ENCODE data around the gene CR1.
"Not testable (repeated sequence)": the region's sequence is repeated elsewhere in the genome, so short reads cannot be mapped to it uniquely, and the experiment has no call there.

Gene CR1

DNA sequence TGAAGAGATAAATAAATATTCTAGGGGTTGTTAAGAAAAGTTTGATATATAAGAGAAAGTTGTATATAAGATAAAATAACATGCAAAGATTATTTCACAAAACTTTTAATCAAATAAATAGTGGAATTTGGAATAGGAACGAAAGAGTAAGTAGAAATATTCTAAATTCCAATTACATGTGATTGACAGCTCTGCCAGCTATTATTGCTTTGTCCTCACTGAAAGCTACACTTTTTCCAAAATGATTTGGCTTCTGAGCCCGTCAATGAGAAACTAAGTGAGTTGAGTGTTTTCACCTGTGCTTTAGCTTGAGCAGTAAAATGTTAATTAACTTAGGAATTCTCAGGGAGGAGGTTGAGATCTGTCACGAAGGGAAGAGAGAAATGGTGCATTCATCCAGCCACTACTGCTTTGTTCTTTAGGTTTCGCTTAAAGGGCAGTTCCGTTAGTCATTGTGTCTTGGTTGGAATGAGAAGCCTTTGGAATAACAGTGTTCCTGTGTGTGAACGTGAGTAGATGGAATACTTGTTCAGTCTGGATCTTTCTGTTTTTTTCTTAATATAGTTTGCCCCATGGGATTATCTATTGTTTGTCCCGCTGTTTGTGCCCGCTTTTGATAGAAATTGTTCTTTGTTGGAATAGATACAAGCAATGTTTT is 85.7 kb downstream of the CR1 start:
- peaks cover 2% of the 10 kb centered on the region for H3K4me1 Mint-ChIP-seq
- no peak overlapping the region for H3K4me3 Mint-ChIP-seq

DNA sequence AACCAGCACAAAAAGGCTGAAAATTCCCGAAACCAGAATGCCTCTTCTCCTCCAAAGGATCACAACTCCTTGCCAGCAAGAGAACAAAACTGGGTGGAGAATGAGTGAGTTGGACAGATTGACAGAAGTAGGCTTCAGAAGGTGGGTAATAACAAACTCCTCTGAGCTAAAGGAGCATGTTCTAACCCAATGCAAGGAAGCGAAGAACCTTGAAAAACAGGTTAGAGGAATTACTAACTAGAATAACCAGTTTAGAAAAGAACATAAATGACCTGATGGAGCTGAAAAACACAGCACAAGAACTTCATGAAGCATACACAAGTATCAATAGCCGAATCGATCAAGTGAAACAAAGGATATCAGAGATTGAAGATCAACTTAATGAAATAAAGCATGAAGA is 93.5 kb downstream of the CR1 start:
- H3K9me3 Mint-ChIP-seq; H3K27me3 Mint-ChIP-seq; H3K4me1 Mint-ChIP-seq; DNase-seq (ENCODE audit: low spot score in 2 of 2); H3K27ac Mint-ChIP-seq; ATAC-seq (ENCODE audit: low read depth); H3K4me3 Mint-ChIP-seq: not testable (repeated sequence)
- H3K36me3 Mint-ChIP-seq: peaks cover 80% of the 10 kb centered on the region

More for the DNA sequence above, 85.7 kb downstream of the CR1 start:
- Mint-ChIP-seq H3K36me3 (peaks cover 49% of the 10 kb centered on the region), H3K9me3 (no peaks in the 10 kb centered on the region), H3K27ac (no peak overlapping the region), H3K27me3 (no peaks in the 10 kb centered on the region)
- no peak for DNase-seq (ENCODE audit: low spot score in 2 of 2)
- ATAC-seq (ENCODE audit: low read depth): no peak

DNA sequence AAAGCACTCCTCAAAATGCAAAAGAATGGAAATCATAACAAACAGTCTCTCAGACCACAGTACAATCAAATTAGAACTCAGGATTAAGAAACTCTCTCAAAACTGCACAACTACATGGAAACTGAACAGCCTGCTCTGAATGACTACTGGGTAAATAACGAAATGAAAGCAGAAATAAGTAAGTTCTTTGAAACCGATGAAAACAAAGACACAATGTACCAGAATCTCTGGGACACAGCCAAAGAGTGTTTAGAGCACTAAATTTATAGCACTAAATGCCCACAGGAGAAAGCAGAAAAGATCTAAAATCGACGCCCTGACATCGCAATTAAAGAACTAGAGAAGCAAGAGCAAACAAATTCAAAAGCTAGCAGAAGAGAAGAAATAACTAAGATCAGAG is 95.2 kb downstream of the CR1 start:
- not testable (repeated sequence) for H3K27ac Mint-ChIP-seq; H3K4me3 Mint-ChIP-seq; H3K9me3 Mint-ChIP-seq; H3K4me1 Mint-ChIP-seq; ATAC-seq (ENCODE audit: low read depth); H3K27me3 Mint-ChIP-seq; DNase-seq (ENCODE audit: low spot score in 2 of 2)
- peaks cover 74% of the 10 kb centered on the region for H3K36me3 Mint-ChIP-seq

DNA sequence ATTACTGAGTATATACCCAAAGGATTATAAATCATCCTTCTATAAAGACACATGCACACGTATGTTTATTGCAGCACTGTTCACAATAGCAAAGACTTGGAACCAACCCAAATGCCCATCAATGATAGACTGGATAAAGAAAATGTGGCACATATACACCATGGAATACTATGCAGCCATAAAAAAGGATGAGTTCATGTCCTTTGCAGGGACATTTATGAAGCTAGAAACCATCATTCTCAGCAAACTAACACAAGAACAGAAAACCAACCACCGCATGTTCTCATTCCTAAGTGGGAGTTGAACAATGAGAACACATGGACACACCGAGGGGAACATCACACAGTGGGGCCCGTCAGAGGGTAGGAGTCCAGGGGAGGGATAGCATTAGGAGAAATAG is 98.1 kb downstream of the CR1 start:
- peaks cover 53% of the 10 kb centered on the region for H3K36me3 Mint-ChIP-seq
- not testable (repeated sequence) for ATAC-seq (ENCODE audit: low read depth); DNase-seq (ENCODE audit: low spot score in 2 of 2); H3K4me1 Mint-ChIP-seq; H3K27ac Mint-ChIP-seq; H3K27me3 Mint-ChIP-seq; H3K4me3 Mint-ChIP-seq; H3K9me3 Mint-ChIP-seq

DNA sequence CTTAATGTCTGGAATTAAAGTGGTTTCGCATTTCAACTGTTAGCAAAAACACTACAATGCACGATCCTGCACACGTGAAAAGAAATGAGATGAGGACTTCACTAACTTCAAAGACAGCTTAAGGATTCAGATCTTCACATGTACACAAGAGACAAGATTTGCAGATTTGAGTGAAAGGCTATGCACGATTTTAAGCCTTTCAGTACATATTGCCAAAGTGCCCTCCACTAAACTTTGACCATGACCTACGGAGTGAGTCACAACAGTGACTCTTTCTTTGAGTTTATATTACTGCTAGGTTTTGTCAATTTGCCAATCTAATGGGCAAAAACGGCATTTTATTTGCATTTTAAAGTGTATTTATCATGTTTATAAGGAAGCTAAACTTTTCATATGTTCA is 107.8 kb downstream of the CR1 start:
- H3K4me3 Mint-ChIP-seq: no peak overlapping the region
- no peak for ATAC-seq (ENCODE audit: low read depth)
- peaks cover 2% of the 10 kb centered on the region for H3K4me1 Mint-ChIP-seq
- H3K27me3 Mint-ChIP-seq: no peaks in the 10 kb centered on the region
- no peak for DNase-seq (ENCODE audit: low spot score in 2 of 2)
- no peaks in the 10 kb centered on the region for H3K9me3 Mint-ChIP-seq
- no peak overlapping the region for H3K27ac Mint-ChIP-seq
- peaks cover 23% of the 10 kb centered on the region for H3K36me3 Mint-ChIP-seq

DNA sequence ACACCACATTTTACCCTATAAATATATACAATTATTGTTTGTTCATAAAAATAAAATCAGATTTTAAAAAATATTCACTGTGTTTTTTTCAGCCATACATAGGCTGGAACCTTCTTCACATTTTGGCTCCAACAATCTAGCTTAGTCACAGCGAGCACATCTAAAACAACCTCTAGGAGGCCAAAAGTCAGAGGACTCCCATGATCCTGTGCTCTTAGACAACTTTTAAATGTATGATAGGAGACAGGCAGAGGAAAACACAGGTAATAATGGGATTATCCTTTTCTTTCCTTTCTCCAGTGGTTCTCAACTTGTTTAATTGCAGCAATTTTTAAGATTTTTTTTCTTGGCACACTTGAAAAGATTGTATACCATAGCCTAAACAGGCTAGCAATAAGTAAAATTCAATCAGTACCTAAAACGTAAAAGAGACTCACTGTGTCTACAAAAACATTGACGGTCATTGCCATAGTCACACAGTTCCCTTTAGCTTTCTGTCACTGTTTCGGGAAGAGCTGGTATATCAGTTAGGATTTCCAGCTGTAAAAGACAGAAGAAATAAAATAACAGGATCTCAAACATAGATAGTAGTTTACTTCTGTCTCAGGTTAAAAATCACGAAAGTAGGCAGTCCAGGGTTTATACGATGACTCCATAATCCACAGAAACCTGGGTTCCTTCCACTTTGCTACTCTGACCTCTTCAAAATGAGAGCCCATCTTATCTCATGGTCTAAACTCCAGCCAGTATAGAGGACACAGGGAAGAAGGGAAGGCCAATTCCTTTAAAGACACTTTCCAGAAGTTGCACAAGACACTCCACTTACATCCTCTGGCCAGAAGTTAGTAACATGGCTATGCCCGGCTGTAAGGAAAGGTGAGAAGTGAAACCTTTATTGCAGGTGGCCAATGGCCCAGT is 109.7 kb downstream of the CR1 start:
- Mint-ChIP-seq H3K36me3 (peaks cover 28% of the 10 kb centered on the region), H3K27ac (peak overlapping the region; percentile 41), H3K4me3 (no peak overlapping the region), H3K27me3 (no peaks in the 10 kb centered on the region), H3K9me3 (no peaks in the 10 kb centered on the region), H3K4me1 (peaks cover 2% of the 10 kb centered on the region)
- no peak for ATAC-seq (ENCODE audit: low read depth)
- no peak for DNase-seq (ENCODE audit: low spot score in 2 of 2)

DNA sequence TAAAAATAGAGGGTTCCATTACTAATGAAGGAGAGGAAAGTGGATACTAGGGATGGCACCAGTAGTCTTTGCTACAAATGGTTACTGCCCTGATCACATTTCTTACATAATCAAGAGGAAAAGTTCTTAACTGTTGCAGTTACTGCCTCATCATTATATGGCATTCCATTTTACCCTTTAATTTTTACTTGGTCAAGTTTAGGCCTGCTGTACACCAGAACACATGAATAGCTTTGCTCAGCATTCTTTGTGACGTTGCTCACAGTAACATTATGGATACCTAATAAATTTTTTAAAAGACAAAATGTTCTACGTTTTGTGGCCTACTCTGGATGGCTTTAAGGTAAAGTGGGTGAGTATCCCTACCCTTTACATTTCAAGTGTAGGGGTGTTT is 110.4 kb downstream of the CR1 start:
- Mint-ChIP-seq H3K36me3 (peaks cover 32% of the 10 kb centered on the region), H3K4me3 (no peak overlapping the region)
- no peak for ATAC-seq (ENCODE audit: low read depth)

DNA sequence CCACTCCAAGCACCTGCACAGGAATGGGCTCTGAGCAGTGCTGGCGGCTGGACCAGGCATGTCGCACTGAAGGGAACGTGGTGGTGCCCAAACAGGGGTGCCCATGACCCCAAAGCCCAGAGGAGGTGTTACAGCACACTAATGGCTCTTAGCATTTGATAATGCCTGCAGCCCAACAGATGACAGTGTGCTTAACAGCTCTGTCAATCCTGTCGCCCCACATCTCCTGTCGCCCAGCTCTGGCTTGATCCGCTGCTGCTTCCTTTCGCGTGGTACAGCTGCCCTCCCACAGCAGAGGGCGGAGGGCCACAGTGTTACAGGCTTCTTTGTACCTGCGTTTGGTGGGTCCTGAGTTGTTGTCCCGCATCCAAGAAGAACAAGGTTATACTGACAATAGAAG is 116.8 kb downstream of the CR1 start:
- DNase-seq (ENCODE audit: low spot score in 2 of 2): no peak
- no peak for ATAC-seq (ENCODE audit: low read depth)
- no peak overlapping the region for H3K27ac Mint-ChIP-seq
- no peak overlapping the region for H3K4me3 Mint-ChIP-seq
- no peaks in the 10 kb centered on the region for H3K27me3 Mint-ChIP-seq
- no peaks in the 10 kb centered on the region for H3K4me1 Mint-ChIP-seq
- no peaks in the 10 kb centered on the region for H3K9me3 Mint-ChIP-seq
- H3K36me3 Mint-ChIP-seq: peaks cover 53% of the 10 kb centered on the region

More for the DNA sequence above, 110.4 kb downstream of the CR1 start:
- Mint-ChIP-seq H3K27ac (peak overlapping the region; percentile 46), H3K4me1 (peaks cover 2% of the 10 kb centered on the region), H3K9me3 (no peaks in the 10 kb centered on the region), H3K27me3 (no peaks in the 10 kb centered on the region)
- no peak for DNase-seq (ENCODE audit: low spot score in 2 of 2)

DNA sequence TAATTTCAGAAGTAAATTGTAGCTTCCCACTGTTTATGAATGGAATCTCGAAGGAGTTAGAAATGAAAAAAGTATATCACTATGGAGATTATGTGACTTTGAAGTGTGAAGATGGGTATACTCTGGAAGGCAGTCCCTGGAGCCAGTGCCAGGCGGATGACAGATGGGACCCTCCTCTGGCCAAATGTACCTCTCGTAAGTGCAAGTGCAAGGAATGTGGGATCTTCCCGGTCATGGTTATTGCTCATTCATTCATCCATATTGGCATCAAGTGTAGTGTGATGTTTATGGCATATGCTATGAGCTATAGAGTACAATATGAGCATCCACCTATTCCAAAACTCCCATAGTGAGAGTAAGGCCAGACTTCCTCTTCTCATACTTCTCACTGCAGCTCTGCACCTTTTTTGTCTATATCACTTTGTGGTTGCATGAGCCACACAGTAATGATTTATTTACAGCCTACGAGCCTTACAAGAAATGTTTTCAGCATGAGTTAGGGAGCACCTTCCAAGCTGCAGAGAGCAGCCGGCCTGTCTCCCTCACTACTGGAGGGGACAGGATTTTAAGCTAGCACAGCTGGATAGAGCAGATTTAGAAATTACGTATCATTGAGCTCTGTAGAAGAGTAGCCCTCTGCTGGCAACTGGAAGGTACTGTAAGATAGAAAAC is 124.0 kb downstream of the CR1 start:
- ATAC-seq (ENCODE audit: low read depth): peak; percentile 88
- Mint-ChIP-seq H3K4me1 (peaks cover 6% of the 10 kb centered on the region), H3K36me3 (peaks cover 33% of the 10 kb centered on the region), H3K4me3 (no peak overlapping the region), H3K9me3 (no peaks in the 10 kb centered on the region), H3K27me3 (no peaks in the 10 kb centered on the region), H3K27ac (peak overlapping the region; percentile 40)
- DNase-seq (ENCODE audit: low spot score in 2 of 2): peak in 1 of 2 donors; percentile 19

DNA sequence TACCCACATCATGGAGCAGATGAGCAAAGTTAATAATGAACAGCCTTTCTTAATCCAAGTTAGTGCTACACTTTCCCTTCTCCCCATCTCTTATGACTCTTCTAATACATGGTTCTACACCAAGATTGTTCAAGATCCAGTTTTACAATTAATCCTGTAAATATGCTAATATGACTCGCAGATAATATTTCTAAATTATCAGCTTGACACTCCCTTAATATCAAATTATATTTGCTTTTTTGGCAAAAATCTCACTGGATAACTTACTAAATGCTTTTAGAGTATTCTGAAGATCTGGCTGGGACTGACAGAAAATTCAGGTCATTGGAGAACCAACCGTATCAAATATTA is 124.6 kb downstream of the CR1 start:
- DNase-seq (ENCODE audit: low spot score in 2 of 2) (no peak), ATAC-seq (ENCODE audit: low read depth) (no peak)
- Mint-ChIP-seq H3K9me3 (no peaks in the 10 kb centered on the region), H3K36me3 (peaks cover 37% of the 10 kb centered on the region), H3K4me1 (peaks cover 6% of the 10 kb centered on the region), H3K27me3 (no peaks in the 10 kb centered on the region), H3K4me3 (no peak overlapping the region), H3K27ac (peak overlapping the region; percentile 40)

DNA sequence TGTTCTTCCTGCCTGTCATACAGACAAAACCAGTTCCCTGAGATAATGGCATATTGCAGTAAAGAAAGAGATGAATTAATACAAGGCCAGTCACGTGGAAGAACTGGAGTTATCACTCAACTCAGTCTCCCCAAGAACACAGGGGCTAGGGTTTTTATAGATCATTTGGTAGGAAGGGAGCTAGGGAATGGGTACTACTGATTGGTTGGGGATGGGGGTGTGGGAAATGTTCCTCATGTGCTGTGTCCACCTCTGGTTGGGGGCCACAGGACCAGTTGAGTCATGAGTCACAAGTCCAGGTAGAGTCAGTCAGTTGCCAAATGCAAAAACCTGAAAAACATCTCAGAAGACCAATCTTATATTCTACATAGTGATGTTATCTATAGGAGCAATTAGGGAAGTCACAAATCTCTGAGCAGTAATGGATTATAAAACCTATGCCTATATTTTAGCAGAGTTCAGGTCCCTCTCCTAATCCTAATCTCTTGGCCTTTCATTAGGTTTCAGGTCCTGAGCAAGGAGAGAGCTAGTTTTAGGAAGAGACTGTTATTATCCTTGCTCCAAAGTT is 129.6 kb downstream of the CR1 start:
- not testable (repeated sequence) for DNase-seq (ENCODE audit: low spot score in 2 of 2); H3K27ac Mint-ChIP-seq; H3K4me1 Mint-ChIP-seq; H3K9me3 Mint-ChIP-seq; H3K4me3 Mint-ChIP-seq; H3K27me3 Mint-ChIP-seq; ATAC-seq (ENCODE audit: low read depth)
- peaks cover 27% of the 10 kb centered on the region for H3K36me3 Mint-ChIP-seq

DNA sequence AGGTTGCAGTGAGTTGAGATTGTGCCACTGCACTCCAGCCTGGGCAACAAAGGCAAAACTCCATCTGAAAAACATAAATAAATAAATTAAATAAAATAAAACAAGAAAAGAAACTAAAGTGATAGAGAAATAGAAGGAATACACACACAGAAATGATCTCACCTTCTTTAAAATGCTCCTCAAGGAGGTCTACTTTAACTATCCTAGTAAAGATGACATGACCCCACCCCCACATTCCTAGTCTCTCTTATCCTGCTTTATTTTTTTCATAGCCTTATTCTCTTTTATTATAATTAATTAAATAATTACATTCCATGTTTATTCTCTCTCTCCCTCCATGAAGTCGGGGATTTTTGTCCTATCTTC is 131.0 kb downstream of the CR1 start:
- Mint-ChIP-seq H3K9me3 (no peaks in the 10 kb centered on the region), H3K4me1 (no peaks in the 10 kb centered on the region), H3K27me3 (no peaks in the 10 kb centered on the region), H3K36me3 (peaks cover 36% of the 10 kb centered on the region), H3K27ac (no peak overlapping the region), H3K4me3 (no peak overlapping the region)
- DNase-seq (ENCODE audit: low spot score in 2 of 2): no peak
- ATAC-seq (ENCODE audit: low read depth): no peak

DNA sequence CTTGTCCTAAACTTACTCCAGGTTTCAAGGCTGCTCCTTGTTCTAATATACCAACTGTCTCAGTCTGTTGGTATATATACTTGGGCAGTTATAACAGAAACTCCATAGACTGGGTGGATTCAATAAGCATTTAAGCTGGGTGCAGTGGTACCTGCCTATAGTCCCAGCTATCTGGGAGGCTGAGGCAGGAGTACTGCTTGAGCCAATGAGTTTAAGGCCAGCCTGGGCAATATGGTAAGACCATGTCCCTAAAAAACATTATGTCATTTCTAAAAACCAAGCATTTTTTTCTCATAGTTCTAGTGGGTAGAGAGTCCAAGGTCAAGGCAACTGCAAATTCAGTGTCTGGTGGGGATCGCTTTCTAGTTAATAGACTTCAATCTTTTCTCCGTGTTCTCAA is 131.5 kb downstream of the CR1 start:
- Mint-ChIP-seq H3K27me3 (no peaks in the 10 kb centered on the region), H3K4me1 (no peaks in the 10 kb centered on the region), H3K27ac (no peak overlapping the region), H3K36me3 (peaks cover 40% of the 10 kb centered on the region), H3K9me3 (no peaks in the 10 kb centered on the region), H3K4me3 (no peak overlapping the region)
- DNase-seq (ENCODE audit: low spot score in 2 of 2) (no peak), ATAC-seq (ENCODE audit: low read depth) (no peak)

DNA sequence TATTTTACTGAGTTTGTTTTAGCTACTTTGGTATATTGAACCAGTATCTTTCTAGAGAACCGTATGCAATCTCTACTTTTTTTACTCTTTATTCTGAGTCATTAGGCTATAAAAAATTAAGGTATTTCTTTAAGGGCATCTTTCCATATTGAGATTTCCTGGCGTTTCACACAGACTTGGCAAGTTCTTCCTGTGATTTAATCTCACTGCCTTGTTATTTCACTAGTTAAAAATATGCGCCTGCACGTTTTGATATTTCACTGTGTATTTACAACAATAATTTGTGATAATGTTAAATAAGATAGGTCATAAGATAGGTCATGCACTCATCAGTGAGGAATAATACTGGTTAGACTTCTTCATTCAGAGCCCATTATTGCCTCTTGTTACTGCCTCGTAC is 132.8 kb downstream of the CR1 start:
- H3K27me3 Mint-ChIP-seq: no peaks in the 10 kb centered on the region
- ATAC-seq (ENCODE audit: low read depth): no peak
- no peak for DNase-seq (ENCODE audit: low spot score in 2 of 2)
- no peaks in the 10 kb centered on the region for H3K4me1 Mint-ChIP-seq
- H3K4me3 Mint-ChIP-seq: no peak overlapping the region
- no peaks in the 10 kb centered on the region for H3K9me3 Mint-ChIP-seq
- no peak overlapping the region for H3K27ac Mint-ChIP-seq
- H3K36me3 Mint-ChIP-seq: peaks cover 45% of the 10 kb centered on the region
